Keratinocyte (primary cell): ENCODE data around the gene IL17C.

Experiments used
- CTCF ChIP-seq, 3 experiments: IDR thresholded peaks in 1 of 3; conservative IDR thresholded peaks in 1 of 3; optimal IDR thresholded peaks in 1 of 3; 2 replicates in 2 of 3; 3 replicates in 1 of 3; pipeline versions ENCODE3 to v1.5.1; 2011; ENCODE audit warnings: low read length in 3 of 3, mild to moderate bottlenecking in 3 of 3, moderate library complexity in 2 of 3, control low read depth in 1 of 3, inconsistent platforms in 1 of 3; ENCODE audit not compliant: insufficient read depth in 2 of 3; ENCODE audit errors: extremely low read depth in 1 of 3
- EZH2 ChIP-seq: IDR thresholded peaks from one replicate; pipeline ENCODE4 v1.6.1; 2012; ENCODE audit warnings: inconsistent platforms, mild to moderate bottlenecking, low read length, moderate library complexity

- TF ChIP-seq CTCF (optimal IDR thresholded peaks at IDR 0.05 in 1 of 3, IDR thresholded peaks at IDR 0.05 in 1 of 3, conservative IDR thresholded peaks at IDR 0.05 in 1 of 3; ENCODE audit: extremely low read depth in 1 of 3, insufficient read depth in 2 of 3, low read length in 3 of 3), result no peak
- no peak for TF ChIP-seq EZH2
Measured at GRCh38 chr16:88669980-88670379, 31.6 kb downstream of the IL17C start.
